ENCODE results near the gene ZNF732. TPM values are rescaled to one million over a fixed set of nuclear protein-coding genes. Genes with fewer than 3 reads are reported as not detected.

Gene ZNF732
- total and polyA plus RNA-seq, 2 of the 8 experiments (the other 6 are each of a cell fraction or from before 2014, with no cell fraction given), result 1.9 to 35.7 TPM

MicroRNA genes within 50 kb of the gene (microRNA counts, 767-probe panel; counts per million panel counts)
- microRNA hsa-miR-571, result 879 counts per million, percentile 95 among the panel's probes with 10 or more counts

Small RNA genes within 50 kb of the gene (microRNA-seq; reads per million reads assigned to microRNA genes)
- gene MIR571 (ENCODE audit: borderline microRNAs expressed in 2 of 2, borderline number of aligned reads in 2 of 2, borderline replicate concordance in 1 of 2), result 0 reads per million in 2 experiments

Small RNA genes within 50 kb of the gene (small RNA-seq; reads per million reads assigned to genes)
- not detected for gene AC079140.2 (ENCODE audit: insufficient read depth)
- gene MIR571 (ENCODE audit: insufficient read depth), result not detected

Other genes starting within 250 kb of the ZNF732 start
- 19.4 and 19.5 TPM in 2 replicates for gene ZNF718, start 181.0 kb downstream of the ZNF732 start, total RNA-seq (2021; fragmentation: NEBNext Ultra II Directional; extraction: Animal tissue kit (Norgen Biotek cat#: 25700))
- gene ZNF718, start 181.0 kb downstream of the ZNF732 start, polyA plus RNA-seq (2011; rRNA removed), result 3.3 and 4.6 TPM in 2 replicates
- 45.9 and 50.8 TPM in 2 replicates for gene ZNF141, start 32.3 kb upstream of the ZNF732 start, total RNA-seq (2021; fragmentation: NEBNext Ultra II Directional; extraction: Animal tissue kit (Norgen Biotek cat#: 25700))
- gene ZNF141, start 32.3 kb upstream of the ZNF732 start, polyA plus RNA-seq (2011; rRNA removed), result 5.0 and 8.5 TPM in 2 replicates
- gene ZNF721, start 193.7 kb upstream of the ZNF732 start, total RNA-seq (2021; fragmentation: NEBNext Ultra II Directional; extraction: Animal tissue kit (Norgen Biotek cat#: 25700)), result 110 and 117 TPM in 2 replicates
- 7.1 and 12.6 TPM in 2 replicates for gene ZNF721, start 193.7 kb upstream of the ZNF732 start, polyA plus RNA-seq (2011; rRNA removed)
- 34.8 and 42.2 TPM in 2 replicates for gene PIGG, start 193.7 kb upstream of the ZNF732 start, total RNA-seq (2021; fragmentation: NEBNext Ultra II Directional; extraction: Animal tissue kit (Norgen Biotek cat#: 25700))
- 43.3 and 52.9 TPM in 2 replicates for gene PIGG, start 193.7 kb upstream of the ZNF732 start, polyA plus RNA-seq (2011; rRNA removed)

All from H1 (cell line).